Suprapubic skin (tissue), 4 donors: Measurements from ENCODE around the gene SIX3. TPM values are rescaled to one million over a fixed set of nuclear protein-coding genes. Genes with fewer than 3 reads are reported as not detected.
A peak's percentile ranks its signal among the peaks of the same experiment; 100 is the strongest.

Experiments used
- DNase-seq, 2 donors: peaks; one replicate each; pipeline ENCODE4 v3.0.0-alpha.2; 2019; ENCODE audit warnings: low spot score in 2 of 2
- H3K27ac ChIP-seq: fragments of 200-600 bp; sonication (generic); one replicate; pipeline ENCODE4 v1.5.1; 2019
- H3K27me3 ChIP-seq: fragments of 200-600 bp; sonication (generic); one replicate; pipeline ENCODE4 v1.5.1; 2019
- H3K36me3 ChIP-seq: fragments of 200-600 bp; sonication (generic); one replicate; pipeline ENCODE4 v1.5.1; 2019
- H3K4me1 ChIP-seq: fragments of 200-600 bp; sonication (generic); one replicate; pipeline ENCODE4 v1.5.1; 2019
- H3K4me3 ChIP-seq: fragments of 200-600 bp; sonication (generic); one replicate; pipeline ENCODE4 v1.5.1; 2019; ENCODE audit warnings: mild to moderate bottlenecking
- H3K9me3 ChIP-seq: fragments of 200-600 bp; sonication (generic); one replicate; pipeline ENCODE4 v1.5.1; 2019
- CTCF ChIP-seq, 2 donors: fragments of 200-600 bp in 1 of 2; fragments of 450-650 bp in 1 of 2; sonication (generic) in 1 of 2; IDR thresholded peaks; one replicate each; pipeline ENCODE4 v1.5.1; 2016 to 2019; ENCODE audit warnings: antibody characterized with exemption in 2 of 2, mild to moderate bottlenecking in 1 of 2, moderate library complexity in 1 of 2
- EP300 ChIP-seq: sonication (generic); formaldehyde crosslinking; IDR thresholded peaks from one replicate; pipeline ENCODE4 v1.6.1; 2017; ENCODE audit warnings: antibody characterized with exemption
- POLR2A ChIP-seq, 2 donors: fragments of 450-650 bp; IDR thresholded peaks; one replicate each; pipeline ENCODE4 v1.6.1; 2017; ENCODE audit warnings: antibody characterized with exemption in 2 of 2, mild to moderate bottlenecking in 2 of 2, moderate library complexity in 2 of 2
- POLR2AphosphoS5 ChIP-seq, 3 donors: sonication (generic); formaldehyde crosslinking; IDR thresholded peaks; one replicate each; pipeline ENCODE4 v1.6.1; 2017; ENCODE audit warnings: antibody characterized with exemption in 3 of 3
- WGBS: methylation state at CpG from one replicate; pipeline ENCODE4 v1.1.5; 2018; 5-methylcytosine and 5-hydroxymethylcytosine counted together
- total RNA-seq, 4 donors: library from RNA; depleted of rRNA; stranded (reverse); fragments of >200 nt; gene quantifications; one replicate each; pipeline ENCODE4 v1.1.0, GENCODE V29; 2016

The SIX3 gene
- total RNA-seq, 4 donors from 2014 or later, result 0.38 TPM; not detected in 3

DNA sequence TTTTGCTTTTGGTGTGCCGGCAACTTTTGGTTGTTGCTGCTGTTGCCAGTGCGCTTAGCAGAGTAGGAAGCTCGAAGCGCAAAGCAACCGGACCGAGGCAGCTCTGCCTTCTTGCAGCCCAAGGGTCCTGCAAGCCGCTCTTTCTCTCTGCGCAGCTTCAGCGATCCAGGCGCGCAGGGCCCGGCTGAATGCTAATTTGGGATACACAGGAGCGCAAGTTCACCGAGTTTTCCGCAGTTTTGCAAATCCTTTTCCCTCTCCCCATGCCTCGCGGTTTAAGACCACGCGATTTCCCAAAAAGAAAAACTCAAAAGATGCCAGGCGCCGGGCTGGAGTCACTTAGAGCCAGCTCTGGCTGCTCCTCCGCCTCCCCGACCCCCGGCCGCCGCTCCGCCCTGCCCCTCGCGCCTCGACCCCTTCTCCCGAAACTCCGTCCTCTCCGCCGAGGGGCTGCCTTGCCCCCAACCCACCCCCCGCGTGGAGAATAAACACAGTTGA is 13.5 kb upstream of the SIX3 start:
- WGBS, result 8% methylated on average over 36 of the region's 36 CpGs
- no peak for DNase-seq
- Histone ChIP-seq H3K36me3 (no peaks in the 10 kb centered on the region), H3K9me3 (no peaks in the 10 kb centered on the region), H3K4me3 (peak overlapping the region; percentile 42), H3K27me3 (peaks cover 100% of the 10 kb centered on the region), H3K27ac (no peak overlapping the region), H3K4me1 (peaks cover 27% of the 10 kb centered on the region)
- TF ChIP-seq POLR2AphosphoS5 (IDR thresholded peaks at IDR 0.05) (no peak), CTCF (IDR thresholded peaks at IDR 0.05) (no peak), EP300 (no peak), POLR2A (IDR thresholded peaks at IDR 0.05) (no peak)

- Histone ChIP-seq H3K27ac (no peak overlapping the region), H3K4me3 (peak overlapping the region; percentile 42), H3K4me1 (peaks cover 30% of the 10 kb centered on the region), H3K9me3 (no peaks in the 10 kb centered on the region), H3K36me3 (no peaks in the 10 kb centered on the region), H3K27me3 (peaks cover 100% of the 10 kb centered on the region)
- no peak for TF ChIP-seq POLR2AphosphoS5 (IDR thresholded peaks at IDR 0.05)
- TF ChIP-seq POLR2A (IDR thresholded peaks at IDR 0.05), result no peak
- no peak for TF ChIP-seq EP300
- TF ChIP-seq CTCF (IDR thresholded peaks at IDR 0.05), result no peak
- DNase-seq, result no peak
- 1% methylated on average over 29 of the region's 62 CpGs for WGBS
Observed at GRCh38 chr2:44928483-44929158, 12.9 kb upstream of the SIX3 start.

DNA sequence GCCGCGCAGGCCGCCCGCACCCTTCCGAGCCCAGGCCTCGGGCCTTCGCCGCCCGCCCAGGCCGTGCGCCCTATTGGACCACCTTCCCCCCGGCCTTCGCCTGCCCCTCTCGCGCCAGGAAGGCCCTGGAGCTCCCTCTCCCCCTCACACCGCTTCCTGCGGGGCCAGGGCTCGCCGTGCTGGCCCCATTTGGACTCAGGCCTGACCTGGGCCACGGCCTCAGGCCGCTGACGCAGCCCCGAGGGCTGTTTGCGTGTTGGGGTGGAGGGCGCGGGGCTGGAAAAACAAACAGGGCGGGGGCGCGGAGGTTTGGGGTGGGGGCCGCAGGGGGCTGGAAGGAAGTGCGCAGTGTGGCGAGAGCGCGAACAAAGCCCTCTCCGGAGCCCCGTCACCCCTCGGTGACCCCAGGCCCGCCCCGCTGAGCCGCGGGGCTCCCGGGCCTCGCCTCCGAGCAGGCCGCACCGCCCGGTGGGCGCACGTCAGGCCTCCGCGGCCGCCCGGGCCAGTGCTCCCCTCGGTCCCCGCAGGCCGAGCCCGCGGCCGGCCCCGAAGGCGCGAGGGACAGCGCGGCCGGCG is 12.3 kb upstream of the SIX3 start:
- no peaks in the 10 kb centered on the region for H3K36me3 ChIP-seq
- H3K27me3 ChIP-seq, result peaks cover 100% of the 10 kb centered on the region
- WGBS, result 5% methylated on average over 40 of the region's 66 CpGs
- no peak for TF ChIP-seq EP300
- TF ChIP-seq POLR2A (IDR thresholded peaks at IDR 0.05), result no peak
- TF ChIP-seq POLR2AphosphoS5 (IDR thresholded peaks at IDR 0.05), result no peak
- TF ChIP-seq CTCF (IDR thresholded peaks at IDR 0.05), result no peak
- H3K4me3 ChIP-seq, result peak overlapping the region; percentile 42
- H3K9me3 ChIP-seq, result no peaks in the 10 kb centered on the region
- H3K4me1 ChIP-seq, result peaks cover 36% of the 10 kb centered on the region
- H3K27ac ChIP-seq, result no peak overlapping the region
- no peak for DNase-seq

DNA sequence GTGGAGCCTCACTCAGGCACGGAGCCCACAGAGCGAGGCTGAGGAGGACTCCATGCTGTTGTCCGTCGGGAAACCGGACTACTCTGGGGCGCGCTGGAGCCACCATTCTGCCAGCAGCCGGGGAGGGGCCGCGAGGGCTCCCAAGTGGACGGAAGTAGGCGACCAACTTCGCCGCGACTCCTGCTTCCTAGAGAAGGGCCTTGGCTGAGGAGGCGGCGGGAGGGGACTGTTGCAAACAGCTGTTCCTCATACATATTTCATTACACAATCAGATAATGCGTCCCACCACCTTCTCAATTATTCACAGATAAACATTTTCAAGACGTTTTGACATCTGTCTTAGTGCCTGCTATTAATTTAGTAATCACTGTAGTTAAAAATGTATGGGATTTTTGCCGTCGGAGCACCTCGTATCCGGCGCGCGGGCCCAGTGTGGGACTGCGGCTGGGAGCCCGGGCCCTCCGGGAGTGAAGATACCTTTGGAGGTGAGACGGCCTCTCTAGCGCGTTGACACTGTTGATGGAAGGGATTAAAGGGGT is 11.7 kb upstream of the SIX3 start:
- H3K27me3 ChIP-seq, result peaks cover 100% of the 10 kb centered on the region
- H3K4me3 ChIP-seq, result peak overlapping the region; percentile 42
- no peaks in the 10 kb centered on the region for H3K9me3 ChIP-seq
- peaks cover 42% of the 10 kb centered on the region for H3K4me1 ChIP-seq
- TF ChIP-seq POLR2AphosphoS5 (IDR thresholded peaks at IDR 0.05), result no peak
- TF ChIP-seq CTCF (IDR thresholded peaks at IDR 0.05), result no peak
- TF ChIP-seq EP300, result no peak
- TF ChIP-seq POLR2A (IDR thresholded peaks at IDR 0.05), result no peak
- no peaks in the 10 kb centered on the region for H3K36me3 ChIP-seq
- H3K27ac ChIP-seq, result no peak overlapping the region
- WGBS, result 6% methylated on average over 32 of the region's 32 CpGs
- no peak for DNase-seq
